ENCODE measurements around the gene EIPR1.

EIPR1 gene

GRCh38 chr2:3265471-3265870 is 112.1 kb downstream of the EIPR1 start:
- no peak for DNase-seq

- no peak for DNase-seq
Measured at GRCh38 chr2:3264010-3264744, 113.4 kb downstream of the EIPR1 start.

GRCh38 chr2:3263487-3263886 is 114.1 kb downstream of the EIPR1 start:
- DNase-seq, result no peak

- DNase-seq, result no peak
Measured at GRCh38 chr2:3262437-3263388, 114.9 kb downstream of the EIPR1 start.

GRCh38 chr2:3261511-3261910 is 116.1 kb downstream of the EIPR1 start:
- no peak for DNase-seq

GRCh38 chr2:3260959-3261358 is 116.7 kb downstream of the EIPR1 start:
- no peak for DNase-seq

- DNase-seq, result no peak
Measured at GRCh38 chr2:3257826-3258225, 119.8 kb downstream of the EIPR1 start.

- no peak for DNase-seq
Measured at GRCh38 chr2:3257166-3257565, 120.5 kb downstream of the EIPR1 start.

- DNase-seq, result no peak
Measured at GRCh38 chr2:3256605-3257004, 121.0 kb downstream of the EIPR1 start.

- DNase-seq, result no peak
Measured at GRCh38 chr2:3256157-3256556, 121.5 kb downstream of the EIPR1 start.

GRCh38 chr2:3254442-3254941 is 123.1 kb downstream of the EIPR1 start:
- DNase-seq, result no peak

- DNase-seq, result no peak
Measured at GRCh38 chr2:3253913-3254441, 123.6 kb downstream of the EIPR1 start.

- DNase-seq, result no peak
Measured at GRCh38 chr2:3251946-3252345, 125.7 kb downstream of the EIPR1 start.

- no peak for DNase-seq
Measured at GRCh38 chr2:3249476-3249962, 128.1 kb downstream of the EIPR1 start.

- no peak for DNase-seq
Measured at GRCh38 chr2:3248754-3249475, 128.7 kb downstream of the EIPR1 start.

GRCh38 chr2:3246928-3247714 is 130.5 kb downstream of the EIPR1 start:
- peak; percentile 71 for DNase-seq

- no peak for DNase-seq
Measured at GRCh38 chr2:3246406-3246805, 131.2 kb downstream of the EIPR1 start.

- no peak for DNase-seq
Measured at GRCh38 chr2:3244486-3244885, 133.1 kb downstream of the EIPR1 start.

GRCh38 chr2:3243804-3244203 is 133.8 kb downstream of the EIPR1 start:
- DNase-seq, result no peak

- no peak for DNase-seq
Measured at GRCh38 chr2:3242747-3243369, 134.8 kb downstream of the EIPR1 start.

GRCh38 chr2:3241971-3242746 is 135.5 kb downstream of the EIPR1 start:
- no peak for DNase-seq

Measured in COR-L47 (cell line).